Caco-2 (cell line): ENCODE measurements around the gene SAXO2. TPM values are rescaled to one million over a fixed set of nuclear protein-coding genes. Genes with fewer than 3 reads are reported as not detected.
"Not testable (repeated sequence)": the region's sequence is repeated elsewhere in the genome, so short reads cannot be mapped to it uniquely, and the experiment has no call there.

Experiments
- BruUV-seq: library from RNA; stranded (reverse); fragments of 400-500 nt; replicated peaks from 2 replicates; lab custom pipeline; 2021; lab: Mats Ljungman, UMichigan
- CTCF ChIA-PET: fragments of 300-600 bp; sonication (Branson Sonifier 250); formaldehyde crosslinking; loops from one replicate; lab custom pipeline; 2022; ENCODE audit warnings: antibody characterized with exemption; lab: Charles Lee
- POLR2A ChIA-PET: fragments of 300-600 bp; sonication (Branson Sonifier 250); formaldehyde crosslinking; loops from one replicate; lab custom pipeline; 2022; ENCODE audit warnings: antibody characterized with exemption; lab: Charles Lee
- DNase-seq, 2 experiments: peaks; one replicate each; pipeline versions ENCODE4 v3.0.0 to v3.0.0-alpha.2; 2020 to 2022
- H3K27me3 ChIP-seq: replicated peaks from 2 replicates; pipeline ENCODE4 v1.6.0; 2011; ENCODE audit warnings: low read length; ENCODE audit not compliant: control insufficient read depth, insufficient read depth
- H3K36me3 ChIP-seq: 2 replicates; pipeline ENCODE4 v1.5.1; 2011; ENCODE audit warnings: low read length; ENCODE audit not compliant: control insufficient read depth, insufficient read depth
- H3K4me1 ChIP-seq: fragments of 250-450 bp; sonication (Bioruptor Pico); 2 replicates; pipeline ENCODE4 v1.5.1; 2020; ENCODE audit warnings: mild to moderate bottlenecking
- H3K4me3 ChIP-seq: 2 replicates; pipeline ENCODE4 v1.5.1; 2011; ENCODE audit warnings: low read depth, mild to moderate bottlenecking, control low read depth, low read length
- H3K9me3 ChIP-seq: fragments of 250-450 bp; sonication (Bioruptor Pico); 2 replicates; pipeline ENCODE4 v1.5.1; 2020; ENCODE audit warnings: mild to moderate bottlenecking, moderate library complexity
- H3K27ac Mint-ChIP-seq: one replicate; pipeline ENCODE4 v1.8.0; 2022; ENCODE audit warnings: mixed read lengths; ENCODE audit not compliant: unreplicated experiment
- H3K27me3 Mint-ChIP-seq: one replicate; pipeline ENCODE4 v1.8.0; 2022; ENCODE audit warnings: mixed read lengths; ENCODE audit not compliant: insufficient read depth, unreplicated experiment
- H3K36me3 Mint-ChIP-seq: one replicate; pipeline ENCODE4 v1.8.0; 2022; ENCODE audit warnings: mild to moderate bottlenecking, mixed read lengths; ENCODE audit not compliant: insufficient read depth, unreplicated experiment
- H3K4me1 Mint-ChIP-seq: one replicate; pipeline ENCODE4 v1.8.0; 2022; ENCODE audit warnings: low read depth, mixed read lengths; ENCODE audit not compliant: unreplicated experiment
- H3K4me3 Mint-ChIP-seq: one replicate; pipeline ENCODE4 v1.8.0; 2022; ENCODE audit warnings: mild to moderate bottlenecking, moderate library complexity, mixed read lengths; ENCODE audit not compliant: unreplicated experiment
- H3K9me3 Mint-ChIP-seq: one replicate; pipeline ENCODE4 v1.8.0; 2022; ENCODE audit warnings: mixed read lengths; ENCODE audit not compliant: unreplicated experiment
- CTCF ChIP-seq, 2 experiments: fragments of 200-600 bp in 1 of 2; IDR thresholded peaks; 1 replicate in 1 of 2; 2 replicates in 1 of 2; pipeline versions ENCODE4 v1.5.1 to v1.8.0; 2011 to 2022; ENCODE audit warnings: antibody characterized with exemption in 1 of 2, control low read depth in 1 of 2, inconsistent platforms in 1 of 2, low read depth in 1 of 2, low read length in 1 of 2, mild to moderate bottlenecking in 1 of 2, moderate library complexity in 1 of 2; ENCODE audit not compliant: insufficient read depth in 1 of 2, severe bottlenecking in 1 of 2, unreplicated experiment in 1 of 2
- intact Hi-C: fragments of 100-400 bp; cut with micrococcal nuclease; formaldehyde crosslinking; loops from one replicate; pipeline ENCODE4 v1.10.0; 2022; ENCODE audit not compliant: unreplicated experiment
- total RNA-seq: library from RNA; stranded (reverse); gene quantifications from 2 replicates; pipeline ENCODE4 v1.2.3, GENCODE V29; 2022

SAXO2 gene
- total RNA-seq, 1 experiment from 2014 or later, result 0.61 TPM

DNA sequence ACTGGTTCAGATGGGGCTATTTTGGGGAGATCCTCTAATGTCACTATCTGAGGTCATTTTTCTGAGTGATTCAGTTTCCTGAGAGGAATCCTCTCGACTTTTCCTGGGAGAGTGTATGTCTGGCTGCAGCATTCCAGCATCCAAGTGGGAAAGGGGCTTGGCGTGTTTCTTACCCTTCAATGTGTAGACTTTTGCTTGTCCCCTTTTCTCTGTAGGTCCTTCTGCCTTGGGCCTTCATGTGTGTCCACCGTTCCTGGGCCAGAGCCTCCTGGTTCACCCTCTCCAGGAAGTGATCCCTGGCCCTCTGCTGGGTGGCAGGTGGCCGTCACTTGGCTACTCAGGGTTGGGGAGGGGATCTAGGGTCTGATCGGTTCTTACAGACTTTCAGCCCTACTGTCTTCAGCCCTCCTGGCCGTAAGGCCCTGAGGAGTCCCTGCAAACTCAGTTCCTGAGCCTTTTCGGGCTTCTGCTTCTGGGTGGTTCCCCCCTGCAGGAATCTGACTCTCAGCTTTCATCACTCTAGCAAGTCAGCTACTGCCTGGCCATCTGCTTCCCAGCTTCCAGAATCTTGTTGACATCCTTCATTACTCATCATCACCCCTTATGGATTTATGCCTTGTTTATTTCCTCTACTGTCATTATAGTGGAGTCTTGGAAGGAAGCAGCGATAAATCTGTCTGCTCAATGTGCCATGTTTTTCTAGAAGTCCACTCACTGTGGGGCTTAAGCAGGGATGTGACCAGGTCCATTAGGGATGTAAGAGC lies 50.1 kb downstream of the SAXO2 start:
- H3K36me3 ChIP-seq, result no peaks in the 10 kb centered on the region
- H3K9me3 ChIP-seq, result no peaks in the 10 kb centered on the region
- no peak for DNase-seq
- peaks cover 10% of the 10 kb centered on the region for H3K27me3 Mint-ChIP-seq
- TF ChIP-seq CTCF (IDR thresholded peaks at IDR 0.05; ENCODE audit: insufficient read depth in 1 of 2, low read depth in 1 of 2, low read length in 1 of 2, severe bottlenecking in 1 of 2, unreplicated experiment in 1 of 2), result no peak
- H3K36me3 Mint-ChIP-seq, result no peaks in the 10 kb centered on the region
- BruUV-seq, result no TSS peak
- no peaks in the 10 kb centered on the region for H3K4me1 ChIP-seq
- peaks cover 14% of the 10 kb centered on the region for H3K9me3 Mint-ChIP-seq
- intact Hi-C loops, result no loop called here
- ChIA-PET POLR2A (no interaction called here), CTCF (no interaction called here)
- H3K4me3 Mint-ChIP-seq, result no peak overlapping the region
- no peaks in the 10 kb centered on the region for H3K27me3 ChIP-seq
- H3K4me3 ChIP-seq, result no peak overlapping the region
- no peaks in the 10 kb centered on the region for H3K4me1 Mint-ChIP-seq
- no peak overlapping the region for H3K27ac Mint-ChIP-seq

DNA sequence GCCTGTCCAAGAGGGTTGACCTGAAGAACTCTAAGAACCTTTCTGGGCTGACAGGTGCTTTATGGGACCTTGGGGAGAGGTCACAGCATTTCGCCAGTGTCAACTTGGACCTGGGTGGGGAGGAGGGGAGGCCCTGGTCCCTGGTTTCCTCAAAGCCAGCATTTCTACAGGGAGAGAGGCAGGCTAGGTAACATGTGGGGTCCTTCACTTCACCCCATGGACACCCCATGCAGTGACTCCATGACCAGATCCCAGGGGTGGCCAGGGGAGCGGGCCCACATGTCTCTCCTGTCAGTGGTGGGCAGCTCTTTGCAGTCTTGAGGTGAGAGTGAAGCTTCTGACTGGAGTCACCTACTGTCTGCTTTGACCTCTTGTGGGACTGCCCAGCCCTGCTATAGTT lies 50.8 kb downstream of the SAXO2 start:
- Histone ChIP-seq H3K27me3 (no peaks in the 10 kb centered on the region), H3K4me1 (no peaks in the 10 kb centered on the region), H3K9me3 (no peaks in the 10 kb centered on the region), H3K36me3 (no peaks in the 10 kb centered on the region), H3K4me3 (no peak overlapping the region)
- intact Hi-C loops, result no loop called here
- H3K27ac Mint-ChIP-seq, result no peak overlapping the region
- TF ChIP-seq CTCF (IDR thresholded peaks at IDR 0.05; ENCODE audit: insufficient read depth in 1 of 2, low read depth in 1 of 2, low read length in 1 of 2, severe bottlenecking in 1 of 2, unreplicated experiment in 1 of 2), result no peak
- peaks cover 10% of the 10 kb centered on the region for H3K27me3 Mint-ChIP-seq
- no peak overlapping the region for H3K4me3 Mint-ChIP-seq
- POLR2A ChIA-PET, result no interaction called here
- H3K9me3 Mint-ChIP-seq, result peaks cover 14% of the 10 kb centered on the region
- DNase-seq, result no peak
- no peaks in the 10 kb centered on the region for H3K4me1 Mint-ChIP-seq
- CTCF ChIA-PET, result no interaction called here
- no TSS peak for BruUV-seq
- H3K36me3 Mint-ChIP-seq, result no peaks in the 10 kb centered on the region

DNA sequence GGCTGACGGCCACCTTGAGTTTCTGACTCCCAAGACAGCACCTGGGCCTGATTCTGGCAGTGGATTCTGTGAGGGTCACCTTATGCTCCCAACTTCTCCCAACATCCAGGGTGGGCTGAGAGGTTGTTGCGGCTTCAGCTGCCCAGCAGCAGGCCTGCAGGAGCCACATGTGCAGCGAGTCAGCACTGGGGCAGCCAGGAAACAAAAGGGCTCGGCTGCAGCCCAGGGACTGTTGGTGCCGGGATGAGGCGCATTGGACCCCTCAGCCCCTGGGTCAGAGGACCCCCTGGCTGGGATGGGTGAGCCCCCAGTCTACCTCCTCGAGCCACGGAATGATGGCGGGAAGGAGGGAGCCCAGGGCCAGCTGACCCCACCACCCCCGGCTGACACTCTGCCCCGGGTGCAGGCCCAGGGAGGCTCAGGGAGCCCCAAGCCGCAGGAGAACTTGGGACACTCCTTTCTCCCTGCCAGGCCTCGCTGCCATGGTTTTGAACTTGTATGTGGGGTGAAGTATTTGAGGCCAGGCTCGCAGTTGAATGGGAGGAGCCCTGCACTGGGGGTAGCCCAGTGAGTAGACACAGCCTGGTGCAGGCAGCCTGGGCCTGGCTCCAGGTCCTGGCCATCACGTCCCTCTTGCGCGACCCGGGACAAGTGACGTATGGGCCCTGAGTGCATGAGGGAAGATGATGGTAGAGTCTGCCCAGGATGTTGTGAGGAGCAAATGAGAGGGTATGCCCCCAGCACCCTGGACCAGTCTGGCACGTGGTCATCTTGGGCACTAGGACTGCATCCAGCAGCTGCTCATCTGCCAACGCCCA lies 51.5 kb downstream of the SAXO2 start:
- intact Hi-C loops, H3K36me3 Mint-ChIP-seq, CTCF ChIA-PET, H3K4me3 ChIP-seq, BruUV-seq, H3K36me3 ChIP-seq, H3K4me1 ChIP-seq, DNase-seq, POLR2A ChIA-PET, H3K4me1 Mint-ChIP-seq, H3K4me3 Mint-ChIP-seq, H3K27ac Mint-ChIP-seq, H3K27me3 ChIP-seq, H3K9me3 ChIP-seq: not testable (repeated sequence)
- peaks cover 10% of the 10 kb centered on the region for H3K27me3 Mint-ChIP-seq
- peaks cover 14% of the 10 kb centered on the region for H3K9me3 Mint-ChIP-seq
